HepG2 (cell line): ENCODE data around the gene MEX3A. TPM values are rescaled to one million over a fixed set of nuclear protein-coding genes. Genes with fewer than 3 reads are reported as not detected.

Experiments
- ADNP ChIP-seq: sonication (generic); formaldehyde crosslinking; IDR thresholded peaks from 2 replicates; pipeline ENCODE4 v1.4.0; 2020; ENCODE audit warnings: missing genetic modification reagents
- GFI1 ChIP-seq: sonication (generic); formaldehyde crosslinking; IDR thresholded peaks from 2 replicates; pipeline ENCODE4 v1.5.0; 2020; ENCODE audit warnings: missing genetic modification reagents, mild to moderate bottlenecking, borderline replicate concordance
- HOXA3 ChIP-seq: sonication (generic); formaldehyde crosslinking; IDR thresholded peaks from 2 replicates; pipeline ENCODE4 v1.5.0; 2020; ENCODE audit warnings: missing genetic modification reagents
- IKZF4 ChIP-seq: sonication (generic); formaldehyde crosslinking; IDR thresholded peaks from 2 replicates; pipeline ENCODE4 v1.5.1; 2020; ENCODE audit warnings: borderline replicate concordance, mild to moderate bottlenecking, low read depth, missing genetic modification reagents; ENCODE audit errors: not compliant biosample characterization
- MAFG ChIP-seq: sonication (generic); formaldehyde crosslinking; IDR thresholded peaks from 2 replicates; pipeline ENCODE4 v1.5.1; 2020; ENCODE audit warnings: mild to moderate bottlenecking, missing genetic modification reagents
- MYPOP ChIP-seq: sonication (generic); formaldehyde crosslinking; IDR thresholded peaks from 2 replicates; pipeline ENCODE4 v1.8.1; 2023; ENCODE audit warnings: mild to moderate bottlenecking, moderate library complexity, missing genetic modification reagents
- NCOR1 ChIP-seq: fragments of 200-600 bp; sonication (generic); IDR thresholded peaks from 2 replicates; pipeline ENCODE4 v1.7.0; 2017; ENCODE audit warnings: antibody characterized with exemption, low read length, borderline replicate concordance
- POLR2G ChIP-seq: fragments of 200-400 bp; formaldehyde crosslinking; IDR thresholded peaks from 2 replicates; pipeline ENCODE4 v1.6.1; 2018; ENCODE audit warnings: mild to moderate bottlenecking, low read depth, low read length, moderate library complexity
- RARA ChIP-seq: IDR thresholded peaks from 2 replicates; pipeline ENCODE4 v1.6.1; 2016; ENCODE audit warnings: missing genetic modification reagents, missing compliant biosample characterization
- RCOR2 ChIP-seq: IDR thresholded peaks from 2 replicates; pipeline ENCODE4 v1.6.1; 2016; ENCODE audit warnings: missing biosample characterization, missing genetic modification reagents
- SMARCC2 ChIP-seq: fragments of 450-650 bp; IDR thresholded peaks from 2 replicates; pipeline ENCODE4 v1.6.1; 2017; ENCODE audit warnings: antibody characterized with exemption, mild to moderate bottlenecking
- TCF12 ChIP-seq, 2 experiments: fragments of 450-650 bp in 1 of 2; sonication (generic) in 1 of 2; formaldehyde crosslinking in 1 of 2; IDR thresholded peaks; 2 replicates each; pipeline versions ENCODE4 v1.6.1 to v1.8.0; 2017 to 2022; ENCODE audit warnings: antibody characterized with exemption in 1 of 2, mild to moderate bottlenecking in 1 of 2, missing genetic modification reagents in 1 of 2, moderate library complexity in 1 of 2
- TRAFD1 ChIP-seq: sonication (generic); formaldehyde crosslinking; IDR thresholded peaks from 2 replicates; pipeline ENCODE4 v1.5.1; 2020; ENCODE audit warnings: missing genetic modification reagents, mild to moderate bottlenecking, borderline replicate concordance
- TRIM24 ChIP-seq: sonication (generic); formaldehyde crosslinking; IDR thresholded peaks from 2 replicates; pipeline ENCODE4 v1.8.0; 2022; ENCODE audit warnings: mild to moderate bottlenecking, missing genetic modification reagents
- ZBTB7B ChIP-seq: sonication (generic); formaldehyde crosslinking; IDR thresholded peaks from 2 replicates; pipeline ENCODE4 v1.4.0; 2020; ENCODE audit warnings: missing genetic modification reagents
- ZC3H13 ChIP-seq: sonication (generic); formaldehyde crosslinking; IDR thresholded peaks from 2 replicates; pipeline ENCODE4 v1.8.1; 2023; ENCODE audit warnings: mild to moderate bottlenecking, missing genetic modification reagents, moderate library complexity
- ZEB1 ChIP-seq: IDR thresholded peaks from 2 replicates; pipeline ENCODE4 v1.6.1; 2012; ENCODE audit warnings: mild to moderate bottlenecking, low read depth, inconsistent platforms; ENCODE audit not compliant: insufficient replicate concordance
- ZNF3 ChIP-seq: IDR thresholded peaks from 2 replicates; pipeline ENCODE4 v1.7.0; 2017; ENCODE audit warnings: inconsistent platforms
- ZNF33B ChIP-seq: sonication (generic); formaldehyde crosslinking; IDR thresholded peaks from 2 replicates; pipeline ENCODE4 v1.5.1; 2020; ENCODE audit warnings: mild to moderate bottlenecking, missing genetic modification reagents
- ZNF556 ChIP-seq: sonication (generic); formaldehyde crosslinking; IDR thresholded peaks from 2 replicates; pipeline ENCODE4 v1.4.0; 2020; ENCODE audit warnings: mild to moderate bottlenecking, missing genetic modification reagents, borderline replicate concordance
- ZNF687 ChIP-seq: sonication (generic); formaldehyde crosslinking; IDR thresholded peaks from 2 replicates; pipeline ENCODE4 v1.5.1; 2020; ENCODE audit warnings: mild to moderate bottlenecking, missing genetic modification reagents, moderate library complexity
- ZNF740 ChIP-seq: sonication (generic); formaldehyde crosslinking; IDR thresholded peaks from 2 replicates; pipeline ENCODE4 v1.4.0; 2020; ENCODE audit warnings: missing genetic modification reagents
- polyA plus RNA-seq, 8 experiments: library from polyadenylated mRNA; depleted of rRNA in 3 of 8; stranded (reverse) in 7 of 8; unstranded in 1 of 8; fragments of >200 nt; fragmentation: Illumina TruSeq in 4 of 8; extraction: Trizol in 4 of 8; gene quantifications; 2 replicates each; pipeline versions ENCODE4 v1.2.1 to v1.2.3, GENCODE V29; 2011 to 2016; ENCODE audit warnings: low read depth in 4 of 8, missing spikeins in 1 of 8, mixed read lengths in 1 of 8; ENCODE audit not compliant: insufficient read depth in 1 of 8
- total RNA-seq, 5 experiments: library from RNA; depleted of rRNA; stranded (reverse); fragments of >200 nt; fragmentation: Illumina TruSeq; extraction: Trizol; gene quantifications; 2 replicates each; pipeline ENCODE4 v1.2.3, GENCODE V29; 2016; ENCODE audit warnings: low read depth in 1 of 5

The MEX3A gene
- total and polyA plus RNA-seq, 2 of the 13 experiments (the other 11 are each of a cell fraction or from before 2014, with no cell fraction given) = 7.6 to 9.1 TPM

- TF ChIP-seq MYPOP (no peak), ZNF33B (CRISPR knock-in tag) (no peak), TRAFD1 (CRISPR knock-in tag) (no peak), ZEB1 (no peak), IKZF4 (CRISPR knock-in tag) (no peak), NCOR1 (no peak), POLR2G (peak; percentile 61), RARA (CRISPR knock-in tag) (peak; percentile 15; the same call in 1 of the 2 replicates), ZNF556 (CRISPR knock-in tag) (peak; percentile 73; the same call in 1 of the 2 replicates), ZC3H13 (CRISPR knock-in tag) (no peak), TCF12 (IDR thresholded peaks at IDR 0.05) (no peak), TCF12 (CRISPR knock-in tag; IDR thresholded peaks at IDR 0.05) (no peak), ZNF687 (CRISPR knock-in tag) (peak; percentile 88), GFI1 (CRISPR knock-in tag) (no peak; the same call in 1 of the 2 replicates), MAFG (CRISPR knock-in tag) (peak; percentile 94), ADNP (no peak), ZNF3 (CRISPR knock-in tag) (no peak), TRIM24 (CRISPR knock-in tag) (no peak), SMARCC2 (no peak), ZNF740 (no peak), RCOR2 (CRISPR knock-in tag) (no peak), ZBTB7B (0 out of 2 replicates have a peak, but pooled peaks have one; percentile 52), HOXA3 (CRISPR knock-in tag) (peak; percentile 52; the same call in 1 of the 2 replicates)
Observed at GRCh38 chr1:156122519-156123355, 40.5 kb upstream of the MEX3A start (continued).
